Activated naive CD4-positive, alpha-beta T cell treated with anti-CD3 and anti-CD28 coated beads, Interleukin-2, amount 50 U/mL, for 72 hours (primary cell): ENCODE results near the gene SULT1C4. TPM values are rescaled to one million over a fixed set of nuclear protein-coding genes. Genes with fewer than 3 reads are reported as not detected.
A peak's percentile ranks its signal among the peaks of the same experiment; 100 is the strongest.

Experiments used
- ATAC-seq, 2 donors: fragments of 150-1000 bp; cut with Tn5 transposase; 2 replicates each; pipeline ENCODE4 v1.10.0; 2021; ENCODE audit warnings: mild to moderate bottlenecking in 2 of 2, moderate library complexity in 2 of 2
- DNase-seq, 2 donors: peaks; one replicate each; pipeline ENCODE4 v3.0.0; 2021 to 2022; ENCODE audit warnings: low spot score in 2 of 2
- H3K27ac Mint-ChIP-seq, 2 donors: one replicate each; pipeline ENCODE4 v1.8.0; 2022; ENCODE audit warnings: mild to moderate bottlenecking in 2 of 2, mixed read lengths in 2 of 2
- H3K36me3 Mint-ChIP-seq, 2 donors: one replicate each; pipeline ENCODE4 v1.8.0; 2022; ENCODE audit warnings: mixed read lengths in 2 of 2
- H3K9me3 Mint-ChIP-seq, 2 donors: one replicate each; pipeline ENCODE4 v1.8.0; 2022; ENCODE audit warnings: mixed read lengths in 2 of 2
- total RNA-seq, 2 donors: library from RNA; stranded (reverse); gene quantifications; one replicate each; pipeline ENCODE4 v1.2.3, GENCODE V29; 2022

SULT1C4 gene
- total RNA-seq, 2 donors from 2014 or later: not detected

DNA sequence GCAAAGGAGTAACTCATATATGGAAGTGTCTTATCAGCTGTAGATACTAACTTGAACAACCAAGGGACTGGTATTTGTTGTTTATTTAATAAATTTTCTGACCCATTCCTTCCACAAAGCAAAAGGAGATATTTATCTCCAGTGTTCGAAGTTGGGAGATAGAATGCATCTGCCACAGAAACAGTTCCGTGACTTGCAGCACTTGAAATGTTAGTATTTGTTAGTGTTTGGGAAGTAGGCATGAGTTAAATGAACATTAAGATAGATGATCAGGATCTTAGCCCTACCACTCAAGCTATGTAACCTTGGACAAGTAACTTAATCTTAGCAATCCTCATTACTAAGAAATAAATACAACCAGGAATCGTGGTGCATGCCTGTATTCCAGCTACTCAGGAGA lies 12.1 kb upstream of the SULT1C4 start:
- H3K36me3 Mint-ChIP-seq: no peaks in the 10 kb centered on the region
- no peaks in the 10 kb centered on the region for H3K9me3 Mint-ChIP-seq
- no peak for DNase-seq
- no peak overlapping the region for H3K27ac Mint-ChIP-seq
- ATAC-seq: no peak

- ATAC-seq (peak in 1 of 2 donors; percentile 62), DNase-seq (no peak)
- Mint-ChIP-seq H3K36me3 (no peaks in the 10 kb centered on the region), H3K27ac (no peak overlapping the region), H3K9me3 (no peaks in the 10 kb centered on the region)
Measured at GRCh38 chr2:108367014-108367413, 10.7 kb upstream of the SULT1C4 start.

GRCh38 chr2:108367561-108368175 lies 10.1 kb upstream of the SULT1C4 start:
- Mint-ChIP-seq H3K9me3 (no peaks in the 10 kb centered on the region), H3K36me3 (no peaks in the 10 kb centered on the region), H3K27ac (no peak overlapping the region)
- no peak for DNase-seq
- peak in 1 of 2 donors; percentile 25 for ATAC-seq

- no peak overlapping the region for H3K27ac Mint-ChIP-seq
- no peaks in the 10 kb centered on the region for H3K36me3 Mint-ChIP-seq
- no peaks in the 10 kb centered on the region for H3K9me3 Mint-ChIP-seq
- no peak for DNase-seq
- ATAC-seq: no peak
Measured at GRCh38 chr2:108369153-108369552, 8.6 kb upstream of the SULT1C4 start.

- Mint-ChIP-seq H3K27ac (no peak overlapping the region), H3K9me3 (no peaks in the 10 kb centered on the region), H3K36me3 (no peaks in the 10 kb centered on the region)
- DNase-seq (no peak), ATAC-seq (peak in 1 of 2 donors; percentile 82)
Measured at GRCh38 chr2:108370080-108370479, 7.7 kb upstream of the SULT1C4 start.

GRCh38 chr2:108376774-108377173 lies 980 bp upstream of the SULT1C4 start:
- no peaks in the 10 kb centered on the region for H3K9me3 Mint-ChIP-seq
- ATAC-seq: no peak

DNA sequence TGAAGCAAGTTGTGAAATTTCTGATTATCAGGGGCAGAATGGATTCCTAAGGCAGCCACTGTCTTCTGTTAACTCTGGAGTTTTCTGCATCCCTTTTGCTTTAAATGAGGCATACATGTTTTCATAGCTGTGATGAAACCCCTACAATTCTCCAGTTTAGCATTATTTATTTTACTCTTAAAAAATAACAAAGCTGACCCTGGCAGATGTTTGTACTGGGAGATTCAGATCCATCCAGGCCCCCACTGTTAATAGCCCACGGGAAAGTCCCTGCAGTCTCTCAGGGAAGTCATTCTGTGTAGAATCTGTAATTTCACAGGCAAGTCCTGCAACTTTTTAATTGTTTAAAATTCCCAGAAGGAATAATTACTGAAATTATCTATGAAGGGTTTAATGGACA lies 353 bp upstream of the SULT1C4 start:
- no peak for DNase-seq

More at GRCh38 chr2:108376774-108377173, 980 bp upstream of the SULT1C4 start:
- H3K36me3 Mint-ChIP-seq: no peaks in the 10 kb centered on the region
- no peak for DNase-seq
- H3K27ac Mint-ChIP-seq: no peak overlapping the region

GRCh38 chr2:108378851-108379250 lies 1.1 kb downstream of the SULT1C4 start:
- no peaks in the 10 kb centered on the region for H3K36me3 Mint-ChIP-seq
- H3K27ac Mint-ChIP-seq: no peak overlapping the region
- no peak for ATAC-seq
- no peak for DNase-seq
- no peaks in the 10 kb centered on the region for H3K9me3 Mint-ChIP-seq

More for the DNA sequence above, 353 bp upstream of the SULT1C4 start:
- Mint-ChIP-seq H3K9me3 (no peaks in the 10 kb centered on the region), H3K36me3 (no peaks in the 10 kb centered on the region), H3K27ac (peak overlapping the region in 1 of 2 donors; percentile 29)
- ATAC-seq: no peak

DNA sequence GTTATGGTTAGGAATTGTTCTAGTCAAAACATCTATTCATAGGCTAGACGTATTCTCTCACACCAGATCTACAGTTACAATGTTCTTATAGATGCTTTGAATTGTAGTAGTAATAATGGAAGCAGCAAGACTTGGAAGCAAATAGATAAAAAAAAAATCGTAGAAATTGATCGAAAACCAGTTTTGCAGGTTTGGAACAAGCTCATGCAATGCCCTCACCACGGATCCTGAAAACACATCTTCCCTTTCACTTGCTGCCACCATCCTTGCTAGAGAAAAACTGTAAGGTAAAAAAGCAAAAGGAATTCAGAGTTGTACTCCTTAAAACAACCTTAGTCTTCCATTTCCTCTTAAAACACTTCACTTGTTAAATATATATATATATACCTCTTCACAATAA lies 4.4 kb downstream of the SULT1C4 start:
- ATAC-seq (no peak), DNase-seq (no peak)
- Mint-ChIP-seq H3K27ac (no peak overlapping the region), H3K9me3 (no peaks in the 10 kb centered on the region), H3K36me3 (no peaks in the 10 kb centered on the region)

DNA sequence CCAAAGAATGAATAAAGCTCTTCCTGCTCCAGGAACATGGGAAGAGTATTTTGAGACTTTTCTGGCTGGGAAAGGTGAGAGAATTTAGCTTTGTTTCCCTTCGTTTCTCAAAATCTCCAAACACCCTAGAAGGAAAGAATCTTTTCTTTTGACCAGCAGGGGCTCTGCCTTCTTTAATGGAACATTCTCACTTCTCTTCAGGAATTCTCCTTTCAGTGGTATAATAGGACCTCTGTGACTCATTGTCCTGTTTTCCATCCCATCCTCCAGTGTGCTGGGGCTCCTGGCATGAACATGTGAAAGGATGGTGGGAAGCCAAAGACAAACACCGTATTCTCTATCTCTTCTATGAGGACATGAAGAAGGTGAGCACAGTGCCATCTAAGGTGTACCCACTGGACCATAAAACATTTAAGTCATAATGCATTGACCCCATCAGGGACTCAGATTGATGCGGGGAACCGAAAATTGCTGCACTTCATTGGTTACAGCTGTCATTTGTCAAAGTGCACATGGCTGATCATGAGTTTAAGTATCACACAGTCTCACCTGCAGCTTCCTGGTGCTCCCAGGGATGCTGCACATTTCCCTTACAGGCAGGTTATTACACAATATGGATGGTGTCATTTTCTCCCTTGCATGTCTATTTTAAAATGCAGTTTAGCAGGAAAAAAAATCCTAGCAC lies 5.5 kb downstream of the SULT1C4 start:
- ATAC-seq (no peak), DNase-seq (no peak)
- no peak overlapping the region for H3K27ac Mint-ChIP-seq
- H3K36me3 Mint-ChIP-seq: no peaks in the 10 kb centered on the region
- no peaks in the 10 kb centered on the region for H3K9me3 Mint-ChIP-seq

GRCh38 chr2:108384662-108385393 lies 7.1 kb downstream of the SULT1C4 start:
- Mint-ChIP-seq H3K27ac (no peak overlapping the region), H3K36me3 (no peaks in the 10 kb centered on the region), H3K9me3 (no peaks in the 10 kb centered on the region)
- no peak for ATAC-seq
- DNase-seq: no peak

- DNase-seq: no peak
- Mint-ChIP-seq H3K36me3 (no peaks in the 10 kb centered on the region), H3K9me3 (peaks cover 0 to 2% of the 10 kb centered on the region in 2 donors), H3K27ac (no peak overlapping the region)
- no peak for ATAC-seq
Measured at GRCh38 chr2:108385411-108386071, 7.8 kb downstream of the SULT1C4 start.

- Mint-ChIP-seq H3K36me3 (peaks cover 0 to 3% of the 10 kb centered on the region in 2 donors), H3K9me3 (peaks cover 12 to 19% of the 10 kb centered on the region in 2 donors), H3K27ac (no peak overlapping the region)
- no peak for ATAC-seq
- no peak for DNase-seq
Measured at GRCh38 chr2:108388045-108388444, 10.3 kb downstream of the SULT1C4 start.

GRCh38 chr2:108390340-108390739 lies 12.6 kb downstream of the SULT1C4 start:
- ATAC-seq: no peak
- Mint-ChIP-seq H3K27ac (no peak overlapping the region), H3K9me3 (peaks cover 13 to 22% of the 10 kb centered on the region in 2 donors), H3K36me3 (peaks cover 0 to 4% of the 10 kb centered on the region in 2 donors)
- DNase-seq: no peak

- peaks cover 13 to 26% of the 10 kb centered on the region in 2 donors for H3K9me3 Mint-ChIP-seq
- no peak for DNase-seq
- H3K27ac Mint-ChIP-seq: no peak overlapping the region
- no peak for ATAC-seq
- H3K36me3 Mint-ChIP-seq: peaks cover 4 to 5% of the 10 kb centered on the region in 2 donors
Measured at GRCh38 chr2:108392029-108392428, 14.3 kb downstream of the SULT1C4 start.

DNA sequence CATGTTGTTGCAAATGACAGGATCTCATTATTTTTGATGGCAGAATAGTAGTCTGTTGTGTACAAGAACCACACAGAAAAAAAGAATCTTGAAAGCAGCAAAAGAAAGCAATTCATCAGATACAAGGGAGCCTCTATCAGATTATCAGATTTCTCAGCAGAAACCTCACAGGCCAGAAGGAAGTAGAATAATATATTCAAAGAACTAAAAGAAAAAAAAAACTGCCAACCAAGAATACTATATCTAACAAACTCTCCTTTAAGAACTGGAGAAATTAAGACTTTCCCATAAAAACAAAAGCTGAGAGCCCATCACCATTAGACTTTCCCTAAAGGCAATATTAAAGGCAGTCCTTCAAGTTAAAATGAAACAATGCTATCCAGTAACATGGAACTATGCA lies 15.4 kb downstream of the SULT1C4 start:
- Mint-ChIP-seq H3K27ac (no peak overlapping the region), H3K9me3 (peaks cover 13 to 26% of the 10 kb centered on the region in 2 donors), H3K36me3 (peaks cover 7 to 9% of the 10 kb centered on the region in 2 donors)
- no peak for DNase-seq
- no peak for ATAC-seq

GRCh38 chr2:108395155-108395554 lies 17.4 kb downstream of the SULT1C4 start:
- Mint-ChIP-seq H3K27ac (no peak overlapping the region), H3K9me3 (peaks cover 28 to 39% of the 10 kb centered on the region in 2 donors), H3K36me3 (peaks cover 20 to 26% of the 10 kb centered on the region in 2 donors)
- ATAC-seq: no peak
- no peak for DNase-seq
